CD14-positive monocyte (primary cell): Measurements from ENCODE around the gene DNAJB5. TPM values are rescaled to one million over a fixed set of nuclear protein-coding genes. Genes with fewer than 3 reads are reported as not detected.

Experiments used
- DNase-seq, 3 donors: peaks; one replicate each; pipeline ENCODE4 v3.0.0-alpha.2; 2011 to 2022
- H2AFZ ChIP-seq: 2 replicates; pipeline ENCODE4 v1.6.0; 2012; ENCODE audit warnings: mild to moderate bottlenecking, low read depth, low read length, inconsistent platforms; ENCODE audit not compliant: insufficient read depth, poor library complexity, severe bottlenecking
- H3K27ac ChIP-seq, 2 donors: 1 replicate in 1 of 2; 2 replicates in 1 of 2; pipeline ENCODE4 v1.5.1; 2012 to 2013; ENCODE audit warnings: low read length in 2 of 2, control low read depth in 1 of 2, inconsistent platforms in 1 of 2, low read depth in 1 of 2, mild to moderate bottlenecking in 1 of 2
- H3K27me3 ChIP-seq, 2 donors: one replicate each; pipeline versions ENCODE4 v1.6.0 to v1.6.1; 2011 to 2013; ENCODE audit warnings: low read length in 2 of 2; ENCODE audit not compliant: control insufficient read depth in 2 of 2, insufficient read depth in 2 of 2
- H3K36me3 ChIP-seq, 2 donors: replicated peaks in 1 of 2; 1 replicate in 1 of 2; 2 replicates in 1 of 2; pipeline versions ENCODE4 v1.5.1 to v1.6.1; 2012 to 2013; ENCODE audit warnings: low read length in 2 of 2, control low read depth in 1 of 2, inconsistent platforms in 1 of 2, mild to moderate bottlenecking in 1 of 2; ENCODE audit not compliant: insufficient read depth in 2 of 2, control insufficient read depth in 1 of 2
- H3K4me1 ChIP-seq, 2 donors: 1 replicate in 1 of 2; 2 replicates in 1 of 2; pipeline versions ENCODE4 v1.5.1 to v1.6.1; 2012 to 2013; ENCODE audit warnings: low read length in 2 of 2, control low read depth in 1 of 2, inconsistent platforms in 1 of 2, mild to moderate bottlenecking in 1 of 2, moderate library complexity in 1 of 2; ENCODE audit not compliant: insufficient read depth in 2 of 2, control insufficient read depth in 1 of 2
- H3K4me2 ChIP-seq: replicated peaks from 2 replicates; pipeline ENCODE3; 2012; ENCODE audit warnings: low read length, moderate library complexity, mild to moderate bottlenecking; ENCODE audit not compliant: poor library complexity, severe bottlenecking; ENCODE audit errors: extremely low read depth
- H3K4me3 ChIP-seq, 3 experiments: fragments of 200-600 bp in 1 of 3; sonication (generic) in 1 of 3; replicated peaks in 1 of 3; 1 replicate in 2 of 3; 2 replicates in 1 of 3; pipeline ENCODE4 v1.5.1; 2011 to 2013; ENCODE audit warnings: low read length in 3 of 3, mild to moderate bottlenecking in 3 of 3, control low read depth in 2 of 3, low read depth in 2 of 3, inconsistent platforms in 1 of 3, moderate library complexity in 1 of 3
- H3K79me2 ChIP-seq: 2 replicates; pipeline ENCODE4 v1.6.0; 2012; ENCODE audit warnings: mild to moderate bottlenecking, control low read depth, inconsistent platforms, low read length, moderate library complexity; ENCODE audit not compliant: insufficient read depth
- H3K9ac ChIP-seq: 2 replicates; pipeline ENCODE4 v1.6.0; 2017; ENCODE audit warnings: low read length, mild to moderate bottlenecking; ENCODE audit not compliant: insufficient read depth, poor library complexity, severe bottlenecking
- H3K9me3 ChIP-seq, 2 donors: replicated peaks in 1 of 2; 1 replicate in 1 of 2; 2 replicates in 1 of 2; pipeline versions ENCODE4 v1.5.1 to v1.6.1; 2012 to 2013; ENCODE audit warnings: low read length in 2 of 2, control low read depth in 1 of 2; ENCODE audit not compliant: control insufficient read depth in 1 of 2, insufficient read depth in 1 of 2
- H4K20me1 ChIP-seq: 2 replicates; pipeline ENCODE4 v1.6.0; 2012; ENCODE audit warnings: mild to moderate bottlenecking, low read length, control low read depth, moderate library complexity; ENCODE audit not compliant: insufficient read depth
- H3K27ac Mint-ChIP-seq, 7 donors: one replicate each; pipeline ENCODE4 v1.8.0; 2020; ENCODE audit warnings: mild to moderate bottlenecking in 7 of 7, mixed read lengths in 7 of 7, moderate library complexity in 6 of 7, inconsistent platforms in 2 of 7
- H3K27me3 Mint-ChIP-seq, 3 donors: one replicate each; pipeline ENCODE4 v1.8.0; 2021 to 2022; ENCODE audit warnings: low read depth in 3 of 3, mild to moderate bottlenecking in 3 of 3, mixed read lengths in 3 of 3, moderate library complexity in 3 of 3, inconsistent platforms in 1 of 3
- H3K36me3 Mint-ChIP-seq, 2 donors: one replicate each; pipeline ENCODE4 v1.8.0; 2020; ENCODE audit warnings: mixed read lengths in 2 of 2, inconsistent platforms in 1 of 2, mild to moderate bottlenecking in 1 of 2
- H3K4me1 Mint-ChIP-seq: one replicate; pipeline ENCODE4 v1.8.0; 2020; ENCODE audit warnings: mild to moderate bottlenecking, mixed read lengths
- H3K4me3 Mint-ChIP-seq, 2 donors: one replicate each; pipeline ENCODE4 v1.8.0; 2020; ENCODE audit warnings: mild to moderate bottlenecking in 2 of 2, mixed read lengths in 2 of 2, moderate library complexity in 1 of 2
- H3K9me3 Mint-ChIP-seq, 7 donors: one replicate each; pipeline ENCODE4 v1.8.0; 2020 to 2022; ENCODE audit warnings: mixed read lengths in 7 of 7, mild to moderate bottlenecking in 6 of 7, moderate library complexity in 6 of 7, inconsistent platforms in 2 of 7
- WGBS: methylation state at CpG from one replicate; pipeline ENCODE4 v1.1.5; 2013; ENCODE audit warnings: missing lambda C conversion rate; ENCODE audit not compliant: insufficient coverage; 5-methylcytosine and 5-hydroxymethylcytosine counted together
- intact Hi-C, 2 donors: fragments of 100-400 bp; cut with micrococcal nuclease; formaldehyde crosslinking; loops; one replicate each; pipeline versions ENCODE4 v1.15.0 to v1.15.1; 2023
- polyA plus RNA-seq, 3 donors: library from polyadenylated mRNA; depleted of rRNA in 1 of 3; unstranded in 2 of 3; stranded (reverse) in 1 of 3; fragments of 300-500 nt in 2 of 3; fragments of >200 nt in 1 of 3; fragmentation: Illumina TruSeq in 2 of 3; gene quantifications; 1 replicate in 2 of 3; 2 replicates in 1 of 3; pipeline ENCODE4 v1.2.3, GENCODE V29; 2012 to 2021
- TF ChIP-seq, protein P1 (sequence below): fragments of 200-600 bp; IDR thresholded peaks from one replicate; pipeline ENCODE4 v1.8.0; 2022; ENCODE audit warnings: antibody characterized with exemption, mild to moderate bottlenecking

Gene DNAJB5
- polyA plus RNA-seq, 3 donors: 0.66 to 1.9 (median 0.84) TPM

DNA sequence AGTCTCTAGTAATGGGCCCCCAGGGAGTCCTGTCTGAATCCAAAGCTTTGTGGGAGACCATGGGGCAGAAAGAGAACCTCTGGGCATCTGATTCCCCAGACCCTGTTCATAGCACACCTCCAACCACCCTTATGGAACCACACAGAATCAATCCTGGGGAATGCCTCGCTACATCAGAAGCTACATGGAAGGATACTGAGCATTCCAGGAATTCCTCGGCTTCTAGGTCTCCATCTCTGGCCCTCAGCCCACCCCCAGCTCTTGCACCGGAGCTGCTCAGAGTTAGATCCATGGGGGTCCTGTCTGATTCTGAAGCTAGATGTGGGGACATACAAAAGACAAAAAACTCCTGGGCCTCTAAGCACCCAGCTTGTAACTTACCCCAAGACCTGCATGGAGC is 54.5 kb downstream of the DNAJB5 start:
- WGBS: no CpG with 5 or more reads among the region's 3 CpGs
- Mint-ChIP-seq H3K9me3 (no peaks in the 10 kb centered on the region), H3K4me3 (no peak overlapping the region), H3K4me1 (peaks cover 18% of the 10 kb centered on the region), H3K27me3 (peaks cover 0 to 2% (median 0%) of the 10 kb centered on the region in 3 donors), H3K36me3 (peaks cover 29 to 50% of the 10 kb centered on the region in 2 donors), H3K27ac (no peak overlapping the region)
- Histone ChIP-seq H3K79me2 (no peaks in the 10 kb centered on the region), H3K9ac (no peak overlapping the region), H2AFZ (no peak overlapping the region), H3K4me1 (no peaks in the 10 kb centered on the region), H3K4me3 (no peak overlapping the region), H3K36me3 (peaks cover 10 to 41% of the 10 kb centered on the region in 2 donors), H3K9me3 (no peaks in the 10 kb centered on the region), H3K27ac (no peak overlapping the region), H4K20me1 (no peaks in the 10 kb centered on the region), H3K4me2 (no peak overlapping the region), H3K27me3 (no peaks in the 10 kb centered on the region)
- intact Hi-C loops: no loop called here
- DNase-seq: no peak
- TF ChIP-seq, protein P1, sequence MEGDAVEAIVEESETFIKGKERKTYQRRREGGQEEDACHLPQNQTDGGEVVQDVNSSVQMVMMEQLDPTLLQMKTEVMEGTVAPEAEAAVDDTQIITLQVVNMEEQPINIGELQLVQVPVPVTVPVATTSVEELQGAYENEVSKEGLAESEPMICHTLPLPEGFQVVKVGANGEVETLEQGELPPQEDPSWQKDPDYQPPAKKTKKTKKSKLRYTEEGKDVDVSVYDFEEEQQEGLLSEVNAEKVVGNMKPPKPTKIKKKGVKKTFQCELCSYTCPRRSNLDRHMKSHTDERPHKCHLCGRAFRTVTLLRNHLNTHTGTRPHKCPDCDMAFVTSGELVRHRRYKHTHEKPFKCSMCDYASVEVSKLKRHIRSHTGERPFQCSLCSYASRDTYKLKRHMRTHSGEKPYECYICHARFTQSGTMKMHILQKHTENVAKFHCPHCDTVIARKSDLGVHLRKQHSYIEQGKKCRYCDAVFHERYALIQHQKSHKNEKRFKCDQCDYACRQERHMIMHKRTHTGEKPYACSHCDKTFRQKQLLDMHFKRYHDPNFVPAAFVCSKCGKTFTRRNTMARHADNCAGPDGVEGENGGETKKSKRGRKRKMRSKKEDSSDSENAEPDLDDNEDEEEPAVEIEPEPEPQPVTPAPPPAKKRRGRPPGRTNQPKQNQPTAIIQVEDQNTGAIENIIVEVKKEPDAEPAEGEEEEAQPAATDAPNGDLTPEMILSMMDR: no peak

Other genes with a start within 250 kb of the DNAJB5 start
- under 1 TPM in 1 of 3 donors, not detected in 2; 0.04 TPM for gene PHF24, start 31.5 kb upstream of the DNAJB5 start, polyA plus RNA-seq
- gene VCP, start 82.9 kb downstream of the DNAJB5 start, polyA plus RNA-seq: 100 to 1,000 TPM; 100 to 180 (median 130) TPM
- gene FANCG, start 90.2 kb downstream of the DNAJB5 start, polyA plus RNA-seq: 1 to 10 TPM; 2.0 to 7.0 (median 2.5) TPM
- 10 to 100 TPM; 15.7 to 19.1 (median 17.3) TPM for gene PIGO, start 106.8 kb downstream of the DNAJB5 start, polyA plus RNA-seq
- gene STOML2, start 113.4 kb downstream of the DNAJB5 start, polyA plus RNA-seq: 10 to 100 TPM; 45.5 to 62.0 (median 50.3) TPM
- 10 to 100 TPM; 18.5 to 96.8 (median 23.7) TPM for gene ATOSB, start 126.1 kb downstream of the DNAJB5 start, polyA plus RNA-seq
- gene UNC13B, start 172.3 kb downstream of the DNAJB5 start, polyA plus RNA-seq: under 1 TPM; 0.41 to 0.81 (median 0.66) TPM